H9 (cell line): ENCODE measurements around the gene SPATS2. TPM values are rescaled to one million over a fixed set of nuclear protein-coding genes. Genes with fewer than 3 reads are reported as not detected.

ENCODE experiments used
- DNase-seq: peaks from one replicate; pipeline ENCODE4 v3.0.0-alpha.2; 2017
- H2AFZ ChIP-seq: one replicate; pipeline ENCODE4 v1.6.1; 2013; ENCODE audit warnings: mild to moderate bottlenecking, low read length, control low read depth, moderate library complexity
- H2AK5ac ChIP-seq: 2 replicates; pipeline ENCODE4 v1.6.1; 2013; ENCODE audit warnings: low read length, control low read depth, mixed read lengths; ENCODE audit not compliant: insufficient read length
- H2BK120ac ChIP-seq: one replicate; pipeline ENCODE4 v1.6.1; 2013; ENCODE audit warnings: low read depth, mild to moderate bottlenecking, low read length, control low read depth, inconsistent platforms; ENCODE audit not compliant: poor library complexity, severe bottlenecking
- H2BK12ac ChIP-seq: 2 replicates; pipeline ENCODE4 v1.6.1; 2013; ENCODE audit warnings: low read length, control low read depth, mixed read lengths, low read depth; ENCODE audit not compliant: insufficient read length
- H2BK15ac ChIP-seq: 2 replicates; pipeline ENCODE4 v1.6.1; 2013; ENCODE audit warnings: low read depth, low read length, control low read depth
- H2BK20ac ChIP-seq: one replicate; pipeline ENCODE4 v1.6.1; 2013; ENCODE audit warnings: low read depth, mild to moderate bottlenecking, low read length, control low read depth, inconsistent platforms; ENCODE audit not compliant: poor library complexity, severe bottlenecking
- H2BK5ac ChIP-seq: 2 replicates; pipeline ENCODE4 v1.6.1; 2013; ENCODE audit warnings: low read length, control low read depth, mixed read lengths; ENCODE audit not compliant: insufficient read length
- H3K14ac ChIP-seq: 2 replicates; pipeline ENCODE4 v1.6.1; 2013; ENCODE audit warnings: low read length, control low read depth; ENCODE audit not compliant: insufficient read depth
- H3K18ac ChIP-seq: 2 replicates; pipeline ENCODE4 v1.6.1; 2013; ENCODE audit warnings: low read depth, mild to moderate bottlenecking, mixed read lengths, low read length, control low read depth; ENCODE audit not compliant: insufficient read length
- H3K23ac ChIP-seq: 2 replicates; pipeline ENCODE4 v1.6.1; 2013; ENCODE audit warnings: low read length, control low read depth, mixed read lengths, low read depth; ENCODE audit not compliant: insufficient read length
- H3K23me2 ChIP-seq: 2 replicates; pipeline ENCODE4 v1.6.1; 2013; ENCODE audit warnings: low read depth, mild to moderate bottlenecking, mixed read lengths, low read length, control low read depth; ENCODE audit not compliant: insufficient read length, poor library complexity, severe bottlenecking
- H3K27ac ChIP-seq: 2 replicates; pipeline ENCODE4 v1.5.1; 2013; ENCODE audit warnings: low read length, control low read depth, mixed read lengths, low read depth; ENCODE audit not compliant: insufficient read length
- H3K27me3 ChIP-seq: 2 replicates; pipeline ENCODE4 v1.6.1; 2013; ENCODE audit warnings: low read length, control low read depth, inconsistent platforms; ENCODE audit not compliant: insufficient read depth
- H3K4ac ChIP-seq: 2 replicates; pipeline ENCODE4 v1.6.1; 2013; ENCODE audit warnings: low read depth, mild to moderate bottlenecking, control low read depth, inconsistent platforms, low read length, moderate library complexity
- H3K4me1 ChIP-seq: 2 replicates; pipeline ENCODE4 v1.6.1; 2013; ENCODE audit warnings: low read length, control low read depth, inconsistent platforms; ENCODE audit not compliant: insufficient read depth
- H3K4me2 ChIP-seq: 2 replicates; pipeline ENCODE4 v1.6.1; 2013; ENCODE audit warnings: low read length, control low read depth, mixed read lengths; ENCODE audit not compliant: insufficient read length, insufficient read depth
- H3K56ac ChIP-seq: 2 replicates; pipeline ENCODE4 v1.6.1; 2013; ENCODE audit warnings: low read depth, mild to moderate bottlenecking, mixed read lengths, low read length, control low read depth; ENCODE audit not compliant: insufficient read length
- H3K79me1 ChIP-seq: 2 replicates; pipeline ENCODE4 v1.6.1; 2013; ENCODE audit warnings: low read depth, mild to moderate bottlenecking, moderate library complexity, low read length, control low read depth, inconsistent platforms; ENCODE audit not compliant: insufficient read depth, poor library complexity, severe bottlenecking
- H3K79me2 ChIP-seq: 2 replicates; pipeline ENCODE4 v1.6.1; 2013; ENCODE audit warnings: low read length, control low read depth, inconsistent platforms; ENCODE audit not compliant: insufficient read depth
- H3K9ac ChIP-seq: 2 replicates; pipeline ENCODE4 v1.6.1; 2013; ENCODE audit warnings: low read length, control low read depth, mixed read lengths; ENCODE audit not compliant: insufficient read length; ENCODE audit errors: extremely low read depth
- H3K9me3 ChIP-seq: one replicate; pipeline ENCODE4 v1.6.1; 2013; ENCODE audit warnings: low read depth, low read length, inconsistent platforms; ENCODE audit not compliant: control insufficient read depth
- H3T11ph ChIP-seq: one replicate; pipeline ENCODE4 v1.6.1; 2013; ENCODE audit warnings: mild to moderate bottlenecking, low read length, control low read depth, inconsistent platforms
- H4K20me1 ChIP-seq: one replicate; pipeline ENCODE4 v1.6.1; 2013; ENCODE audit not compliant: control insufficient read depth, insufficient read length, insufficient read depth
- H4K5ac ChIP-seq: 2 replicates; pipeline ENCODE4 v1.6.1; 2013; ENCODE audit warnings: low read depth, mild to moderate bottlenecking, mixed read lengths, low read length, control low read depth; ENCODE audit not compliant: insufficient read length
- H4K8ac ChIP-seq: replicated peaks from 2 replicates; pipeline ENCODE4 v1.6.1; 2013; ENCODE audit warnings: low read length, control low read depth, mixed read lengths, low read depth; ENCODE audit not compliant: insufficient read length
- H4K91ac ChIP-seq: 2 replicates; pipeline ENCODE4 v1.6.1; 2013; ENCODE audit warnings: low read depth, mild to moderate bottlenecking, moderate library complexity, mixed read lengths, low read length, control low read depth; ENCODE audit not compliant: insufficient read length
- H3K27ac Mint-ChIP-seq, 3 experiments: 2 replicates in 2 of 3; 3 replicates in 1 of 3; pipeline ENCODE4 v1.8.0; 2020 to 2021; ENCODE audit warnings: mixed read lengths in 3 of 3, mild to moderate bottlenecking in 1 of 3, moderate library complexity in 1 of 3
- H3K27me3 Mint-ChIP-seq: 2 replicates; pipeline ENCODE4 v1.8.0; 2021; ENCODE audit warnings: low read depth, mild to moderate bottlenecking, moderate library complexity, mixed read lengths
- H3K36me3 Mint-ChIP-seq, 3 experiments: 2 replicates in 2 of 3; 3 replicates in 1 of 3; pipeline ENCODE4 v1.8.0; 2020 to 2021; ENCODE audit warnings: low read depth in 3 of 3, mixed read lengths in 3 of 3; ENCODE audit not compliant: insufficient read depth in 1 of 3
- H3K4me1 Mint-ChIP-seq, 2 experiments: 2 replicates each; pipeline ENCODE4 v1.8.0; 2020; ENCODE audit warnings: mixed read lengths in 2 of 2
- H3K4me3 Mint-ChIP-seq, 2 experiments: 2 replicates in 1 of 2; 3 replicates in 1 of 2; pipeline ENCODE4 v1.8.0; 2020 to 2021; ENCODE audit warnings: mild to moderate bottlenecking in 2 of 2, mixed read lengths in 2 of 2, moderate library complexity in 1 of 2
- H3K9me3 Mint-ChIP-seq, 2 experiments: 2 replicates in 1 of 2; 3 replicates in 1 of 2; pipeline ENCODE4 v1.8.0; 2020; ENCODE audit warnings: mild to moderate bottlenecking in 2 of 2, mixed read lengths in 2 of 2, moderate library complexity in 1 of 2
- CTCF ChIP-seq: fragments of 200-600 bp; sonication (generic); conservative IDR thresholded peaks from 3 replicates; pipeline ENCODE4 v1.8.0; 2021; ENCODE audit warnings: antibody characterized with exemption, mild to moderate bottlenecking
- WGBS: extraction: QIAGEN DNeasy Blood & Tissue Kit; methylation state at CpG from one replicate; pipeline ENCODE4 v1.1.7; 2013; ENCODE audit warnings: missing lambda C conversion rate, low lambda C conversion rate, mixed read lengths; ENCODE audit not compliant: insufficient read length; ENCODE audit errors: extremely low coverage; 5-methylcytosine and 5-hydroxymethylcytosine counted together
- total RNA-seq: library from RNA; stranded (reverse); gene quantifications from 2 replicates; pipeline ENCODE4 v1.2.1, GENCODE V29; 2021

Gene SPATS2
- total RNA-seq, 1 experiment from 2014 or later: 17.1 TPM

- H2AK5ac ChIP-seq: no peak overlapping the region
- H3K4me2 ChIP-seq: no peak overlapping the region
- no peak overlapping the region for H3K18ac ChIP-seq
- no peak overlapping the region for H2BK15ac ChIP-seq
- no peak overlapping the region for H3K9ac ChIP-seq
- no peak overlapping the region for H2BK120ac ChIP-seq
- H3K79me2 ChIP-seq: no peaks in the 10 kb centered on the region; the same call in 1 of the 2 replicates
- H4K91ac ChIP-seq: no peak overlapping the region
- H2AFZ ChIP-seq: no peak overlapping the region
- H3K14ac ChIP-seq: no peak overlapping the region
- H3K9me3 ChIP-seq: no peaks in the 10 kb centered on the region
- no peak overlapping the region for H2BK5ac ChIP-seq
- no peak overlapping the region for H4K8ac ChIP-seq
- H3K27me3 ChIP-seq: no peaks in the 10 kb centered on the region
- no peaks in the 10 kb centered on the region for H3K4me1 ChIP-seq
- no peak overlapping the region for H4K5ac ChIP-seq
- H3K23ac ChIP-seq: no peak overlapping the region
- Mint-ChIP-seq H3K27ac (no peak overlapping the region), H3K4me1 (peaks cover 10 to 21% of the 10 kb centered on the region in 2 experiments), H3K27me3 (no peaks in the 10 kb centered on the region; the same call in 1 of the 2 replicates), H3K36me3 (peaks cover 16 to 56% (median 46%) of the 10 kb centered on the region in 3 experiments; a peak in 6 of 7 replicates), H3K4me3 (no peak overlapping the region), H3K9me3 (no peaks in the 10 kb centered on the region)
- no peak overlapping the region for H3K56ac ChIP-seq
- H2BK12ac ChIP-seq: no peak overlapping the region
- no CpG with 5 or more reads among the region's 6 CpGs for WGBS
- H4K20me1 ChIP-seq: no peaks in the 10 kb centered on the region
- no peak overlapping the region for H3K27ac ChIP-seq
- peaks cover 7% of the 10 kb centered on the region for H3K23me2 ChIP-seq
- TF ChIP-seq CTCF: no peak
- H3K79me1 ChIP-seq: peaks cover 3% of the 10 kb centered on the region
- H2BK20ac ChIP-seq: no peak overlapping the region
- no peak for DNase-seq
- H3T11ph ChIP-seq: no peak overlapping the region
- no peak overlapping the region for H3K4ac ChIP-seq
Measured at GRCh38 chr12:49325606-49326005, 41.7 kb upstream of the SPATS2 start.
